ENCODE data around the gene SLC25A43. TPM values are rescaled to one million over a fixed set of nuclear protein-coding genes. Genes with fewer than 3 reads are reported as not detected.

Gene SLC25A43
- total and polyA plus RNA-seq, 2 experiments from 2014 or later = 8.7 to 8.9 TPM

- no peak for TF ChIP-seq CTCF (conservative IDR thresholded peaks at IDR 0.05; ENCODE audit: low read depth in 2 of 2)
- TF ChIP-seq ZNF114 (CRISPR knock-in tag; IDR thresholded peaks at IDR 0.05) = no peak
- TF ChIP-seq CREB1 (CRISPR knock-in tag; IDR thresholded peaks at IDR 0.05; ENCODE audit: low read depth) = no peak
Measured at GRCh38 chrX:119503484-119503861, 104.3 kb downstream of the SLC25A43 start (continued).

Small RNAs within 50 kb of the gene (small RNA-seq; reads per million reads assigned to genes)
- gene RNU1-67P (ENCODE audit: low replicate concordance) (0.52 reads per million, percentile 36 among the genes with 10 or more reads in this experiment), gene RNY3P16 (ENCODE audit: low replicate concordance) (not detected)

Other genes with a start within 250 kb of the SLC25A43 start
- 370 and 380 TPM in 2 replicates for gene PGRMC1, start 163.1 kb upstream of the SLC25A43 start, total RNA-seq (2014; rRNA removed; shearing (Covaris generic))
- gene PGRMC1, start 163.1 kb upstream of the SLC25A43 start, polyA plus RNA-seq (2016; fragmentation: Nextera tagmentation; extraction: Ambion mirVana) = 219 and 235 TPM in 2 replicates
- 379 and 451 TPM in 2 replicates for gene SLC25A5, start 69.1 kb downstream of the SLC25A43 start, total RNA-seq (2014; rRNA removed; shearing (Covaris generic))
- 325 and 348 TPM in 2 replicates for gene SLC25A5, start 69.1 kb downstream of the SLC25A43 start, polyA plus RNA-seq (2016; fragmentation: Nextera tagmentation; extraction: Ambion mirVana)
- gene STEEP1, start 166.1 kb downstream of the SLC25A43 start, total RNA-seq (2014; rRNA removed; shearing (Covaris generic)) = 42.3 and 44.3 TPM in 2 replicates
- gene STEEP1, start 166.1 kb downstream of the SLC25A43 start, polyA plus RNA-seq (2016; fragmentation: Nextera tagmentation; extraction: Ambion mirVana) = 15.9 and 16.6 TPM in 2 replicates
- 38.6 and 41.4 TPM in 2 replicates for gene UBE2A, start 175.2 kb downstream of the SLC25A43 start, total RNA-seq (2014; rRNA removed; shearing (Covaris generic))
- 75.9 and 77.8 TPM in 2 replicates for gene UBE2A, start 175.2 kb downstream of the SLC25A43 start, polyA plus RNA-seq (2016; fragmentation: Nextera tagmentation; extraction: Ambion mirVana)
- 10.9 and 11.6 TPM in 2 replicates for gene NKRF, start 207.1 kb downstream of the SLC25A43 start, total RNA-seq (2014; rRNA removed; shearing (Covaris generic))
- 6.3 and 6.8 TPM in 2 replicates for gene NKRF, start 207.1 kb downstream of the SLC25A43 start, polyA plus RNA-seq (2016; fragmentation: Nextera tagmentation; extraction: Ambion mirVana)